Muscle layer of colon (tissue), 2 donors: ENCODE measurements around the gene ARF1.

ENCODE experiments used
- H3K27ac ChIP-seq: one replicate; pipeline ENCODE4 v1.7.0; 2013; ENCODE audit warnings: low read depth, mild to moderate bottlenecking, low read length, moderate library complexity
- H3K27me3 ChIP-seq, 2 donors: one replicate each; pipeline ENCODE4 v1.7.0; 2013; ENCODE audit warnings: low read length in 2 of 2, mild to moderate bottlenecking in 2 of 2; ENCODE audit not compliant: insufficient read depth in 2 of 2, control insufficient read depth in 1 of 2
- H3K36me3 ChIP-seq: one replicate; pipeline ENCODE4 v1.7.0; 2013; ENCODE audit warnings: mild to moderate bottlenecking, low read length; ENCODE audit not compliant: insufficient read depth
- H3K4me1 ChIP-seq: one replicate; pipeline ENCODE4 v1.7.0; 2013; ENCODE audit warnings: mild to moderate bottlenecking, low read length; ENCODE audit not compliant: insufficient read depth
- H3K4me3 ChIP-seq, 2 donors: one replicate each; pipeline ENCODE4 v1.7.0; 2013; ENCODE audit warnings: low read length in 2 of 2, low read depth in 1 of 2, mild to moderate bottlenecking in 1 of 2, moderate library complexity in 1 of 2
- H3K9ac ChIP-seq: one replicate; pipeline ENCODE4 v1.7.0; 2013; ENCODE audit warnings: low read length
- H3K9me3 ChIP-seq: one replicate; pipeline ENCODE4 v1.7.0; 2013; ENCODE audit warnings: mild to moderate bottlenecking, low read length
- donor health status: abdominal sarcoma.
- donor health status: Adenocarcinoma of cecum.

ARF1 gene

DNA sequence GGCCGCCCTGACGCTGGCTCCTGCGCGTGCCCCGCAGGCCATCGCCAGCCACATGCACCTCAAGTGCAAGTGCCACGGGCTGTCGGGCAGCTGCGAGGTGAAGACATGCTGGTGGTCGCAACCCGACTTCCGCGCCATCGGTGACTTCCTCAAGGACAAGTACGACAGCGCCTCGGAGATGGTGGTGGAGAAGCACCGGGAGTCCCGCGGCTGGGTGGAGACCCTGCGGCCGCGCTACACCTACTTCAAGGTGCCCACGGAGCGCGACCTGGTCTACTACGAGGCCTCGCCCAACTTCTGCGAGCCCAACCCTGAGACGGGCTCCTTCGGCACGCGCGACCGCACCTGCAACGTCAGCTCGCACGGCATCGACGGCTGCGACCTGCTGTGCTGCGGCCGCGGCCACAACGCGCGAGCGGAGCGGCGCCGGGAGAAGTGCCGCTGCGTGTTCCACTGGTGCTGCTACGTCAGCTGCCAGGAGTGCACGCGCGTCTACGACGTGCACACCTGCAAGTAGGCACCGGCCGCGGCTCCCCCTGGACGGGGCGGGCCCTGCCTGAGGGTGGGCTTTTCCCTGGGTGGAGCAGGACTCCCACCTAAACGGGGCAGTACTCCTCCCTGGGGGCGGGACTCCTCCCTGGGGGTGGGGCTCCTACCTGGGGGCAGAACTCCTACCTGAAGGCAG, 23.4 kb upstream of the ARF1 start:
- H3K36me3 ChIP-seq, result no peaks in the 10 kb centered on the region
- no peak overlapping the region for H3K27ac ChIP-seq
- peaks cover 51 to 63% of the 10 kb centered on the region in 2 donors for H3K27me3 ChIP-seq
- H3K9me3 ChIP-seq, result no peaks in the 10 kb centered on the region
- no peak overlapping the region for H3K9ac ChIP-seq
- no peak overlapping the region for H3K4me3 ChIP-seq
- peaks cover 4% of the 10 kb centered on the region for H3K4me1 ChIP-seq

GRCh38 chr1:228059634-228060457, 22.7 kb upstream of the ARF1 start:
- Histone ChIP-seq H3K9me3 (no peaks in the 10 kb centered on the region), H3K36me3 (no peaks in the 10 kb centered on the region), H3K4me1 (peaks cover 4% of the 10 kb centered on the region), H3K9ac (no peak overlapping the region), H3K4me3 (no peak overlapping the region), H3K27me3 (peaks cover 52 to 70% of the 10 kb centered on the region in 2 donors), H3K27ac (no peak overlapping the region)

DNA sequence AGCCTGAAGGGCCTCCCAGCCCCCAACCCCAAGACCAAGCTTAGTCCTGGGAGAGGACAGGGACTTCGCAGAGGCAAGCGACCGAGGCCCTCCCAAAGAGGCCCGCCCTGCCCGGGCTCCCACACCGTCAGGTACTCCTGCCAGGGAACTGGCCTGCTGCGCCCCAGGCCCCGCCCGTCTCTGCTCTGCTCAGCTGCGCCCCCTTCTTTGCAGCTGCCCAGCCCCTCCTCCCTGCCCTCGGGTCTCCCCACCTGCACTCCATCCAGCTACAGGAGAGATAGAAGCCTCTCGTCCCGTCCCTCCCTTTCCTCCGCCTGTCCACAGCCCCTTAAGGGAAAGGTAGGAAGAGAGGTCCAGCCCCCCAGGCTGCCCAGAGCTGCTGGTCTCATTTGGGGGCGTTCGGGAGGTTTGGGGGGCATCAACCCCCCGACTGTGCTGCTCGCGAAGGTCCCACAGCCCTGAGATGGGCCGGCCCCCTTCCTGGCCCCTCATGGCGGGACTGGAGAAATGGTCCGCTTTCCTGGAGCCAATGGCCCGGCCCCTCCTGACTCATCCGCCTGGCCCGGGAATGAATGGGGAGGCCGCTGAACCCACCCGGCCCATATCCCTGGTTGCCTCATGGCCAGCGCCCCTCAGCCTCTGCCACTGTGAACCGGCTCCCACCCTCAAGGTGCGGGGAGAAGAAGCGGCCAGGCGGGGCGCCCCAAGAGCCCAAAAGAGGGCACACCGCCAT, 21.9 kb upstream of the ARF1 start:
- Histone ChIP-seq H3K27ac (no peak overlapping the region), H3K27me3 (peaks cover 60 to 78% of the 10 kb centered on the region in 2 donors), H3K9ac (no peak overlapping the region), H3K36me3 (no peaks in the 10 kb centered on the region), H3K4me1 (peaks cover 4% of the 10 kb centered on the region), H3K9me3 (no peaks in the 10 kb centered on the region), H3K4me3 (no peak overlapping the region)

DNA sequence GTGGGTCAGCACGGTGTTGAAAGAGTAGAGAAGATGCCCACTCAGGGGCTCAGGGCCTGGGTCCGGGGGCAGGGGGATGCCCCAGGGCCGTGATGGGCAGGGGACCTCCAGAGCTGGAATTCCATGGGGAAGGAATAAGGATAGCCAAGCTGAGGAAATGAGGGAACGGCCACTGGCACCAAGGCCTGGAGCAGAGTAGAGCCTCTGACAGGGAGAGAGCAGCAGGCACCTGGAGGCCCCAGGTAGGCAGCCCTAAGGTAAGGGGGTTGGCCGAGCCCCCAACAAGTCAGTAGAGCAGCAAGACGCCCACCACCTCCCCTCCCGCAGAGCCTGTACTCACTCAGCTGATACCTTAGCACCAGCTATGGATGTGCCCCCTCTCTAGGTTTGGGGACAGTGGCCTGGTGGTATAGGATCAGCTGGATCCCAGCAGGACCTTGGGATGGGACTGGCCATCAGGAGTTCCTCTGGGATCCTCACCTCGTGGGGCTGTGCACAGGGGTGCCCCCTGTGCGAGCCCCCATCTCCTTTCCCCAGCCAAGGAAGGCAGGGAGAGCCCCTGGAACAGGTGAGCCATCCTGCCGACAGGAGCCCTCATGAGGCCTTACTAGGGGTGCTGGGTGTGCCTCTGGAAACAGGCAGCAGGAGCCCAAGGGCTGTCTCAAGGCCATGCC, 21.0 kb upstream of the ARF1 start:
- no peaks in the 10 kb centered on the region for H3K36me3 ChIP-seq
- no peak overlapping the region for H3K27ac ChIP-seq
- no peak overlapping the region for H3K4me3 ChIP-seq
- no peaks in the 10 kb centered on the region for H3K9me3 ChIP-seq
- H3K9ac ChIP-seq, result no peak overlapping the region
- peaks cover 4% of the 10 kb centered on the region for H3K4me1 ChIP-seq
- peaks cover 68 to 88% of the 10 kb centered on the region in 2 donors for H3K27me3 ChIP-seq

GRCh38 chr1:228062085-228062791, 20.3 kb upstream of the ARF1 start:
- H3K27me3 ChIP-seq, result peaks cover 75 to 94% of the 10 kb centered on the region in 2 donors

GRCh38 chr1:228062812-228063211, 19.7 kb upstream of the ARF1 start:
- H3K27ac ChIP-seq, result no peak overlapping the region
- no peak overlapping the region for H3K9ac ChIP-seq
- H3K9me3 ChIP-seq, result no peaks in the 10 kb centered on the region
- H3K4me1 ChIP-seq, result peaks cover 4% of the 10 kb centered on the region
- no peaks in the 10 kb centered on the region for H3K36me3 ChIP-seq
- H3K4me3 ChIP-seq, result no peak overlapping the region
- H3K27me3 ChIP-seq, result peaks cover 78 to 100% of the 10 kb centered on the region in 2 donors

More at GRCh38 chr1:228062085-228062791, 20.3 kb upstream of the ARF1 start:
- H3K9me3 ChIP-seq, result no peaks in the 10 kb centered on the region
- no peak overlapping the region for H3K27ac ChIP-seq
- no peaks in the 10 kb centered on the region for H3K36me3 ChIP-seq
- peaks cover 4% of the 10 kb centered on the region for H3K4me1 ChIP-seq
- no peak overlapping the region for H3K4me3 ChIP-seq
- no peak overlapping the region for H3K9ac ChIP-seq

- Histone ChIP-seq H3K4me1 (peaks cover 4% of the 10 kb centered on the region), H3K9ac (no peak overlapping the region), H3K36me3 (no peaks in the 10 kb centered on the region), H3K9me3 (no peaks in the 10 kb centered on the region), H3K27me3 (peaks cover 81 to 98% of the 10 kb centered on the region in 2 donors), H3K27ac (no peak overlapping the region), H3K4me3 (no peak overlapping the region)
Observed at GRCh38 chr1:228063251-228064191, 19.0 kb upstream of the ARF1 start.

- H3K27me3 ChIP-seq, result peaks cover 78 to 92% of the 10 kb centered on the region in 2 donors
- H3K36me3 ChIP-seq, result no peaks in the 10 kb centered on the region
- H3K4me1 ChIP-seq, result peaks cover 4% of the 10 kb centered on the region
- no peak overlapping the region for H3K4me3 ChIP-seq
- no peaks in the 10 kb centered on the region for H3K9me3 ChIP-seq
- H3K27ac ChIP-seq, result no peak overlapping the region
- H3K9ac ChIP-seq, result no peak overlapping the region
Observed at GRCh38 chr1:228064296-228064695, 18.2 kb upstream of the ARF1 start.

DNA sequence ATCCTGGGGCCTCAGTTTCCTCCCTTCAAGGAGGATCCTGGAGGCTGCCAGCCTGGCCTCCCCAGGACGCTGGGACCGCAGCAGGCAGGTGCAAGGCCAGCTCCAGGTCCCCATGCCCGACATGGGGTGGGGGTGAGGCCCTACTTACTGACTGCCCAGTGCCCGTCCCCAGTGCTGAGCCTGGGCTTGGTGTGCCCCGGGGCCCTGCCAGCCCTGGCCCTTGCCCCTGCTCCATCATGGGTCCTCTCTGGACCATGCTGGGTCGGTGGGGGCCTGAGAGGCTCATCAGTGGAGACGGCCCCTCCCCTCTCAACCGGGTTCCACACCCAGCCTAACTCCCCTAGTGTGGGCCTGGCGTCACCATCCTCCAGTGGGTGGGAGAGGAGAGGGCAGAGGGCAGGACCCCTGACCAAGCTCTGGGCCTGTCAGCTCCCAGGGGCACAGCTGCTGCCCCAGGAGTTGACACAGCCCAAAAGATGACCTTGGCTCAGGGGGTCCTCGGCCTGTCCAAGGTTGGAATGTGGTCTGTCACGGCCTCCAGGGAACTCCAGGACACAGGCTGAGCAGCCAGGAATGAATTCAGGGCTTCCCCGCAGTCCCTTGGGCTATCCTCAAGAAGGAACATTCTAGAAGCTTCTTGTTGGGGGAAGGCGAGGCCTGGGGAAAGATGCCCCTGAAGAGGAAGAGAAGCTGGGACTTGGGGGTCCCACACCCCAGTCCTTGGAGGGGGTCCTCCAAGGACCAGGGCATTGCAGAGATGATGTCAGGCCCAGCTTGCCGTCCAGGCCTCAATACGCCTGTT, 17.6 kb upstream of the ARF1 start:
- Histone ChIP-seq H3K27me3 (peaks cover 71 to 86% of the 10 kb centered on the region in 2 donors), H3K9ac (no peak overlapping the region), H3K4me3 (no peak overlapping the region), H3K27ac (no peak overlapping the region), H3K4me1 (peaks cover 3% of the 10 kb centered on the region), H3K9me3 (no peaks in the 10 kb centered on the region), H3K36me3 (no peaks in the 10 kb centered on the region)
